GM12864 (cell line): ENCODE measurements around the gene LINC00237.

Source experiments
- DNase-seq: peaks from one replicate; pipeline ENCODE4 v3.0.0-alpha.2; 2011; ENCODE audit warnings: low read depth
- H3K4me3 ChIP-seq: 2 replicates; pipeline ENCODE4 v1.5.1; 2011; ENCODE audit warnings: mild to moderate bottlenecking, low read depth, low read length, control low read depth
- TF ChIP-seq, protein P1 (sequence below): IDR thresholded peaks from 2 replicates; pipeline ENCODE4 v1.5.1; 2011; ENCODE audit warnings: low read depth, mild to moderate bottlenecking, moderate library complexity, low read length, control low read depth, inconsistent platforms; ENCODE audit errors: missing control alignments

Gene LINC00237

DNA sequence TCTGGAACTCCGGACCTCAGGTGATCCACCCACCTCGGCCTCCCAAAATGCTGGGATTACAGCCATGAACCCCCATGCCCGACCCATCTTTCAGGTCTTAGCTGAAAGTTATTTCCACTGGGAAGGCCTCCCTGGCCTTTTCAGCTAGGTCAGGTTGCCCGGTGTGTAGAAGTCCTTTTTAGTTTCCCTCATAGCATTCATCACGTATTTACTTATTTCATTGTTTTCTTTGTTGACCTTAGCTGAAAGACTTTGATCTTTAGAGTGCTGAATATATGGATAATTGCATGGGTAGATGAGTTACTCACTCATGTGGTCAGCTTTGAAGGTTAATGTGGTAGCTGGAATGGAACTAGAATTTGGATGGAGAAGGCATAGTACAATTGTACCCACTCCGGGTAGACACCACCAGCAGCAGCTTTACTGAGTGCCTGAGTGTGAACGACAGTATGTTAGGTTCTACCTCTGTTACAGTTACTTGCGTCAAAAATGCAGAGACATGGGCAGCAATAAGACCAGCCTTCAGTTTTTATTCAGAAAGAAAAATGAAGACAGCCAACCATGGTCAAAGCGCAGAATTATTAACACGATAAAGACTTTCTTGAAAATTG lies 28.8 kb upstream of the LINC00237 start:
- H3K4me3 ChIP-seq, result no peak overlapping the region
- DNase-seq, result no peak
- TF ChIP-seq, protein P1, sequence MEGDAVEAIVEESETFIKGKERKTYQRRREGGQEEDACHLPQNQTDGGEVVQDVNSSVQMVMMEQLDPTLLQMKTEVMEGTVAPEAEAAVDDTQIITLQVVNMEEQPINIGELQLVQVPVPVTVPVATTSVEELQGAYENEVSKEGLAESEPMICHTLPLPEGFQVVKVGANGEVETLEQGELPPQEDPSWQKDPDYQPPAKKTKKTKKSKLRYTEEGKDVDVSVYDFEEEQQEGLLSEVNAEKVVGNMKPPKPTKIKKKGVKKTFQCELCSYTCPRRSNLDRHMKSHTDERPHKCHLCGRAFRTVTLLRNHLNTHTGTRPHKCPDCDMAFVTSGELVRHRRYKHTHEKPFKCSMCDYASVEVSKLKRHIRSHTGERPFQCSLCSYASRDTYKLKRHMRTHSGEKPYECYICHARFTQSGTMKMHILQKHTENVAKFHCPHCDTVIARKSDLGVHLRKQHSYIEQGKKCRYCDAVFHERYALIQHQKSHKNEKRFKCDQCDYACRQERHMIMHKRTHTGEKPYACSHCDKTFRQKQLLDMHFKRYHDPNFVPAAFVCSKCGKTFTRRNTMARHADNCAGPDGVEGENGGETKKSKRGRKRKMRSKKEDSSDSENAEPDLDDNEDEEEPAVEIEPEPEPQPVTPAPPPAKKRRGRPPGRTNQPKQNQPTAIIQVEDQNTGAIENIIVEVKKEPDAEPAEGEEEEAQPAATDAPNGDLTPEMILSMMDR, result no peak

DNA sequence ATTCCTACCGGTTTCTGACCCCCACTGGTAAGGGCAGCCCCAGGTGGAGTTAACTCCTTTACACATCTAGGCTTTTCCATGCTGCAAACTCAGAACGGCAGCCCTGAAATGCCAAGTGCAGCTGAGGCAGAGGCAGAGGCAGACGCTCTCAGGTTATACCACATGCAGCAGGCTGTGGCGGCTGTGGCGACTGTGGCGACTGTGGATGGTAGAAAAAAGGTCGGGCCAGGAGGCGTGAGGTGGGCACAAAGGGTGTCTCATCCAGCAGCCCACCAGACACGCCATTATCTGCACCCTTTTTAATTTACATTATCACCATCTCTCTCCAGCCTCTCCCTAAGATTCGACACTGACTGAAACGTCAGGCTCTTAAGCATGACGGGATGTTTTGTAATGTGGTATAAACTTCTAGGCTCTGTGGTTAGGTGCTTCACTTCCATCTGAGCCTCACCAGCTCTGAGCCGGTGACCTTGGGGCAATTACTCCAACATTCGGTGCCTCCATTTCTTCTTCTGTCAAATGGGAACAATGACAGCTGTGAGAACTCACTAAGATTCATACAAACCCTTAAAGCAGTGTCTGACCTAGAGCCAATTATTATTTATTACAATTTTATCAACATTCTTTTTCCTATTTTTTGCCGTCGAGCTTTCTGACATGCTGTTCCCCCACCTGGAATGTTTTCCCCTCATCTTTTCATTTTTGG lies 27.9 kb upstream of the LINC00237 start:
- H3K4me3 ChIP-seq, result no peak overlapping the region
- TF ChIP-seq, protein P1, result no peak
- DNase-seq, result no peak

DNA sequence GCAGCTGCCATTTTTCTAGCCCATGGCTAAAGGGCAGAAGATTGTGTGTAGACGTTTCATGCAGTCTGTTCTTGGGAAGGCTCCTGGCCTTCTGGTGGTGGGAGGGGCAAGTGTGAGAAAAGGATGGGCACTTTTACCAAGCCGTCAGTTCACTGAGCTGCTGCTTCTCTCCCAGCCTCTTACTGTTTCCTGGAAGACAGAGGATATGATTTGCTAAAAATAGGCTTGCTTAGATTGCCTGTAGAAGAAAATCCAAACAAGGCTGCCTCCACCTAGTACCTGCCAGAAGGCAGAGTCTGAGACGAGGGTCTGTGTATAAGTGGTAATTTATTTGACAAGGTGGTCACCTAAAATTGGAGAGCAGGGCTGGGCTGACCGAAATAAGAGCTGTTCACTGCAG lies 27.2 kb upstream of the LINC00237 start:
- no peak for DNase-seq
- no peak overlapping the region for H3K4me3 ChIP-seq
- TF ChIP-seq, protein P1, result no peak

DNA sequence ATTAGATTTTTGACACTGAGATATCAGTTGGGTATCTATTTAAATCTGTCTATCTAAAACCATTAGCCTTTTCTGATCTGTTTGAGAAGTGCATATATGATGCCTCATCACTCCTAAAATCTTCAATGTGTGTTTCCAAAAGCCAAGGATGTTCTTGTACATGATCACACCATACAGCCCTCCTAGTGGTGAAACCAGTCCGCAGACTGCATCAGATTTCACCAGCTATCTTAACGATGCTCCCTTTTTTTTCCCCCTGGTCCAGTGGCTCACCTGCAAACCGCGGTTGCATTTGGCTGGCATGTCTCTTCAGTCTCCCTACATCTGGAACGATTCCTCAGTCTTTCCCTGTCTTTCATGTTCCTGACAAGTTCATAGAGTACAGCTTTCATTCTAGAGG lies 23.7 kb upstream of the LINC00237 start:
- no peak for DNase-seq
- no peak overlapping the region for H3K4me3 ChIP-seq
- TF ChIP-seq, protein P1, result no peak

DNA sequence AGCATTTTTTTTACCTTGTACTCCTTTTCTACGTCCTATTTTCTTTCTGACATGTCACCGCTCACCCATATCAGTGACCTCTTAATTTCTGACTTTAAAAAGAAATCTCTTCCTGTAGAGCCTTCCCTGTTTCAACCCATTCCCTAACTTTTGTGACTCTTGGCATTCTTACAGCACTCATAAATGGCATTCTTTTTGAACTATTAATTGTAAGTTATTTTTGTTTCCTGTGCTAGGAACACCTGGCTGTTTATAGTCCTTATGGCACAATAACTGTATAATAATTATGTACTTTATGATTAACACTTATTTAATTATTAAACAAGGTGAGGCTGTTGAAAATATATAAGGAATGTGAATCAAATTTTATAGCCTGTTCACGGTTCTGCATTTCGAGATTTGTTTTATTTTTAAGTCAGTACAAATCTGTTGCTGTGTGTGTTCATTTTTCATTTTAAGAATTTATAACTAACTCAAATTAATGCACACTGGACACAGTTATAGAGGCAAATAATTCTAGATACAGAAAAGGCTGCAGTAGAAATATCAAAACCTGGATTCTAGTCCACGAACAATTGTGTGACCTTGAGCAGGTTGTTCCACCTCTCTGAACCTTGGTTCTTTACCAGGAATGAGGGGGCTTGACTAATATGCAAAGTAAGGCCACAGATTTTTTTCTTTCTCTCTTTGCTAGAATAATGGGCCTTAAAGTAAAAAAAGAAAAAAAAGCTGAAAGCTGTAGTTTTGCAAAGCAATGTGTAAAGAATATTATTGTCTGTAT lies 21.2 kb upstream of the LINC00237 start:
- DNase-seq, result no peak
- TF ChIP-seq, protein P1, result no peak
- H3K4me3 ChIP-seq, result no peak overlapping the region; the same call in 1 of the 2 replicates

DNA sequence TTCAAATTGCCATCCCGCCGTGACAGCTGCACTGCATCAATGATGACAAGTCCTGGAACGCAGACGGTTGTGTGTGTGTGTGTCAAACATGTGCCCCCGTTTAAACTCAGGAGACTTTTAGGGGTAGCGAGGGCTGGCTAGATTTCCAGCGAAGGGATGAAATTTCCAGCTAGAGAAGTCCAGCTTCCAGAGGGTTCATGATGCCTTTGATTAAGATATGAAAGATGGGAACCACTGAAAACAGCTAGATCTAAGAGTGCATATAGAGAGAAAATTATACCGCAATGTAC lies 20.4 kb upstream of the LINC00237 start:
- peak overlapping the region; percentile 91 for H3K4me3 ChIP-seq

More for the DNA sequence above, 20.4 kb upstream of the LINC00237 start:
- DNase-seq, result no peak
- TF ChIP-seq, protein P1, result no peak
